ENCODE data around the gene PDGFC. TPM values are rescaled to one million over a fixed set of nuclear protein-coding genes. Genes with fewer than 3 reads are reported as not detected.

Gene PDGFC
- total RNA-seq, 2 donors from 2014 or later = 3.9 to 8.3 TPM

GRCh38 chr4:156790866-156791265, 180.7 kb downstream of the PDGFC start:
- no peak for DNase-seq
- intact Hi-C loops (cut with DNase I) = no loop called here
- Histone ChIP-seq H3K27me3 (no peaks in the 10 kb centered on the region), H3K9ac (ENCODE audit: low read depth in 2 of 2, low read length in 2 of 2) (no peak overlapping the region), H3K9me3 (no peaks in the 10 kb centered on the region), H3K27ac (no peak overlapping the region), H3K36me3 (no peaks in the 10 kb centered on the region), H3K4me1 (no peaks in the 10 kb centered on the region), H3K4me3 (no peak overlapping the region)
- no peak for TF ChIP-seq CTCF (IDR thresholded peaks at IDR 0.05)

GRCh38 chr4:156788782-156789181, 182.8 kb downstream of the PDGFC start:
- TF ChIP-seq CTCF (IDR thresholded peaks at IDR 0.05) = no peak
- DNase-seq = no peak
- Histone ChIP-seq H3K4me3 (no peak overlapping the region), H3K36me3 (no peaks in the 10 kb centered on the region), H3K27me3 (no peaks in the 10 kb centered on the region), H3K9me3 (no peaks in the 10 kb centered on the region), H3K9ac (ENCODE audit: low read depth in 2 of 2, low read length in 2 of 2) (no peak overlapping the region), H3K27ac (no peak overlapping the region), H3K4me1 (no peaks in the 10 kb centered on the region)
- intact Hi-C loops (cut with DNase I) = no loop called here

- no peak overlapping the region for H3K27ac ChIP-seq
- TF ChIP-seq CTCF (IDR thresholded peaks at IDR 0.05) = no peak
- intact Hi-C loops (cut with DNase I) = no loop called here
- H3K4me3 ChIP-seq = no peak overlapping the region
- no peak for DNase-seq
- no peaks in the 10 kb centered on the region for H3K27me3 ChIP-seq
- no peaks in the 10 kb centered on the region for H3K36me3 ChIP-seq
- H3K4me1 ChIP-seq = no peaks in the 10 kb centered on the region
- H3K9me3 ChIP-seq = no peaks in the 10 kb centered on the region
- H3K9ac ChIP-seq (ENCODE audit: low read depth in 2 of 2, low read length in 2 of 2) = no peak overlapping the region
These were observed 184.9 kb downstream of the PDGFC start for GRCh38 chr4:156786713-156787112.

DNA sequence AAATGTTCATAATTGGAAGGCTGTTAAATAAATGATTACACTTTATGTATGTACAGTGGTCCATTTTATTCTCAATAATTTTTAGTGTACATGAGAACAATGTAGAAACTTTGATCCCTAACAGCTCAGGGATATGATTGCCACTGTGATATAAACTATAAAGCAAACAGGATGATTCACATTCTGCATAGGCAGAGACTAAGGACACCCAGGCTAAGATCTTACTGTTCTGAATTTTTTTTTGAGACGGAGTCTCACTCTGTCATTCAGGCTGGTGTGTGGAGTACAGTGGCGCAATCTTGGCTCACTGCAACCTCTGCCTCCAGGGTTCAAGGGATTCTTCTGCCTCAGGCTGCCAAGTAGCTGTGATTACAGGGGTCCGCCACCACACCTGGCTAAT, 186.6 kb downstream of the PDGFC start:
- Histone ChIP-seq H3K27ac (no peak overlapping the region), H3K27me3 (no peaks in the 10 kb centered on the region), H3K36me3 (no peaks in the 10 kb centered on the region), H3K4me3 (no peak overlapping the region), H3K9ac (ENCODE audit: low read depth in 2 of 2, low read length in 2 of 2) (no peak overlapping the region), H3K9me3 (no peaks in the 10 kb centered on the region), H3K4me1 (no peaks in the 10 kb centered on the region)
- DNase-seq = no peak
- intact Hi-C loops (cut with DNase I) = no loop called here
- no peak for TF ChIP-seq CTCF (IDR thresholded peaks at IDR 0.05)

GRCh38 chr4:156783966-156784365, 187.6 kb downstream of the PDGFC start:
- intact Hi-C loops (cut with DNase I) = no loop called here
- no peaks in the 10 kb centered on the region for H3K36me3 ChIP-seq
- no peak for DNase-seq
- H3K9ac ChIP-seq (ENCODE audit: low read depth in 2 of 2, low read length in 2 of 2) = no peak overlapping the region
- H3K4me3 ChIP-seq = no peak overlapping the region
- H3K4me1 ChIP-seq = no peaks in the 10 kb centered on the region
- H3K27me3 ChIP-seq = no peaks in the 10 kb centered on the region
- H3K9me3 ChIP-seq = no peaks in the 10 kb centered on the region
- TF ChIP-seq CTCF (IDR thresholded peaks at IDR 0.05) = no peak
- H3K27ac ChIP-seq = no peak overlapping the region

- Histone ChIP-seq H3K4me1 (no peaks in the 10 kb centered on the region), H3K27me3 (no peaks in the 10 kb centered on the region), H3K4me3 (no peak overlapping the region), H3K9ac (ENCODE audit: low read depth in 2 of 2, low read length in 2 of 2) (no peak overlapping the region), H3K9me3 (no peaks in the 10 kb centered on the region), H3K36me3 (no peaks in the 10 kb centered on the region), H3K27ac (no peak overlapping the region)
- DNase-seq = no peak
- no peak for TF ChIP-seq CTCF (IDR thresholded peaks at IDR 0.05)
- intact Hi-C loops (cut with DNase I) = no loop called here
These were observed 189.1 kb downstream of the PDGFC start for GRCh38 chr4:156782491-156782890.

All from colonic mucosa (tissue), 4 donors.